IMR-90 (cell line): ENCODE measurements around the gene WASHC4. TPM values are rescaled to one million over a fixed set of nuclear protein-coding genes. Genes with fewer than 3 reads are reported as not detected.

Experiments
- ATAC-seq: fragments of 200-7000 bp; cut with Tn5 transposase; 2 replicates; pipeline ENCODE4 v1.9.1; 2020; ENCODE audit warnings: low read depth, mild to moderate bottlenecking, moderate library complexity
- BruUV-seq: library from RNA; stranded (reverse); fragments of 400-500 nt; replicated peaks from 2 replicates; lab custom pipeline; 2021; lab: Mats Ljungman, UMichigan
- CTCF ChIA-PET: fragments of 300-600 bp; formaldehyde crosslinking; extraction: SDS; loops from one replicate; lab custom pipeline; 2021; ENCODE audit warnings: antibody characterized with exemption; lab: Yijun Ruan, JAX
- POLR2A ChIA-PET: fragments of 300-600 bp; sonication (Branson Sonifier 250); formaldehyde crosslinking; loops from one replicate; lab custom pipeline; 2022; ENCODE audit warnings: antibody characterized with exemption; ENCODE audit not compliant: unreplicated experiment; lab: Charles Lee
- DNase-seq: peaks from one replicate; pipeline ENCODE4 v3.0.0; 2013
- H2AFZ ChIP-seq: replicated peaks from 2 replicates; pipeline ENCODE3; 2013; ENCODE audit warnings: low read length, mild to moderate bottlenecking; ENCODE audit not compliant: poor library complexity
- H2AK5ac ChIP-seq: 2 replicates; pipeline ENCODE4 v1.6.1; 2013; ENCODE audit warnings: low read depth, low read length, inconsistent platforms
- H2AK9ac ChIP-seq: replicated peaks from 2 replicates; pipeline ENCODE3; 2013; ENCODE audit warnings: mild to moderate bottlenecking, low read depth, low read length, moderate library complexity; ENCODE audit not compliant: poor library complexity
- H2BK120ac ChIP-seq: 2 replicates; pipeline ENCODE4 v1.6.1; 2013; ENCODE audit warnings: low read depth, low read length, inconsistent platforms
- H2BK15ac ChIP-seq: 3 replicates; pipeline ENCODE4 v1.6.1; 2013; ENCODE audit warnings: low read depth, low read length, inconsistent platforms
- H2BK20ac ChIP-seq: 2 replicates; pipeline ENCODE4 v1.6.1; 2013; ENCODE audit warnings: low read depth, mild to moderate bottlenecking, inconsistent platforms, low read length, moderate library complexity
- H2BK5ac ChIP-seq: 2 replicates; pipeline ENCODE4 v1.6.1; 2013; ENCODE audit warnings: mild to moderate bottlenecking, low read depth, low read length, inconsistent platforms; ENCODE audit not compliant: poor library complexity, severe bottlenecking
- H3K14ac ChIP-seq: replicated peaks from 2 replicates; pipeline ENCODE4 v1.6.1; 2013; ENCODE audit warnings: low read depth, low read length, inconsistent platforms
- H3K18ac ChIP-seq: 2 replicates; pipeline ENCODE4 v1.6.1; 2013; ENCODE audit warnings: low read depth, low read length, control low read depth
- H3K23ac ChIP-seq: 2 replicates; pipeline ENCODE4 v1.6.1; 2013; ENCODE audit warnings: low read depth, low read length, inconsistent platforms
- H3K27ac ChIP-seq: 2 replicates; pipeline ENCODE4 v1.5.1; 2013; ENCODE audit warnings: mild to moderate bottlenecking, control low read depth, low read length; ENCODE audit not compliant: insufficient read depth
- H3K27me3 ChIP-seq: 2 replicates; pipeline ENCODE4 v1.6.1; 2013; ENCODE audit warnings: low read length; ENCODE audit not compliant: control insufficient read depth, insufficient read depth
- H3K36me3 ChIP-seq: 2 replicates; pipeline ENCODE4 v1.6.1; 2013; ENCODE audit warnings: low read length, mixed read lengths; ENCODE audit not compliant: control insufficient read depth, insufficient read depth
- H3K4ac ChIP-seq: 2 replicates; pipeline ENCODE4 v1.6.1; 2013; ENCODE audit warnings: low read depth, low read length, inconsistent platforms
- H3K4me1 ChIP-seq: 2 replicates; pipeline ENCODE4 v1.6.1; 2013; ENCODE audit warnings: low read length, mixed read lengths; ENCODE audit not compliant: control insufficient read depth, insufficient read depth
- H3K4me2 ChIP-seq: 2 replicates; pipeline ENCODE4 v1.6.1; 2013; ENCODE audit warnings: low read depth, mild to moderate bottlenecking, control low read depth, low read length, moderate library complexity
- H3K4me3 ChIP-seq: 2 replicates; pipeline ENCODE4 v1.5.1; 2013; ENCODE audit warnings: low read depth, mild to moderate bottlenecking, control low read depth, low read length, moderate library complexity; ENCODE audit not compliant: insufficient read depth
- H3K56ac ChIP-seq: 2 replicates; pipeline ENCODE4 v1.6.1; 2013; ENCODE audit warnings: low read length, inconsistent platforms; ENCODE audit not compliant: insufficient read depth; ENCODE audit errors: extremely low read depth
- H3K79me1 ChIP-seq, 2 experiments: 2 replicates each; pipeline ENCODE4 v1.6.1; 2013; ENCODE audit warnings: low read length in 2 of 2, inconsistent platforms in 1 of 2, low read depth in 1 of 2
- H3K9ac ChIP-seq: 2 replicates; pipeline ENCODE4 v1.6.1; 2013; ENCODE audit warnings: low read depth, low read length, control low read depth
- H3K9me1 ChIP-seq: 2 replicates; pipeline ENCODE4 v1.6.1; 2013; ENCODE audit warnings: low read length, inconsistent platforms; ENCODE audit not compliant: insufficient read depth
- H3K9me3 ChIP-seq: 2 replicates; pipeline ENCODE4 v1.6.1; 2013; ENCODE audit warnings: low read length; ENCODE audit not compliant: control insufficient read depth, insufficient read depth
- H4K20me1 ChIP-seq: 2 replicates; pipeline ENCODE4 v1.6.1; 2013; ENCODE audit warnings: low read length, inconsistent platforms; ENCODE audit not compliant: insufficient read depth
- H4K5ac ChIP-seq: 2 replicates; pipeline ENCODE4 v1.6.1; 2013; ENCODE audit warnings: mild to moderate bottlenecking, low read depth, low read length, control low read depth
- H4K8ac ChIP-seq, 2 experiments: 2 replicates each; pipeline ENCODE4 v1.6.1; 2013; ENCODE audit warnings: low read depth in 2 of 2, low read length in 2 of 2, control low read depth in 1 of 2, inconsistent platforms in 1 of 2
- H4K91ac ChIP-seq: 2 replicates; pipeline ENCODE4 v1.6.1; 2013; ENCODE audit warnings: low read depth, low read length, inconsistent platforms; ENCODE audit not compliant: insufficient read depth
- BHLHE40 ChIP-seq: fragments of 150-350 bp; IDR thresholded peaks from 2 replicates; pipeline ENCODE4 v1.6.1; 2016; ENCODE audit warnings: mild to moderate bottlenecking, low read depth, low read length
- CEBPB ChIP-seq: IDR thresholded peaks from 2 replicates; pipeline ENCODE4 v1.6.1; 2012; ENCODE audit warnings: low read depth, low read length, improper control_type of control experiment
- CHD1 ChIP-seq: IDR thresholded peaks from 2 replicates; pipeline ENCODE4 v1.6.1; 2012; ENCODE audit warnings: low read depth, low read length, improper control_type of control experiment
- CTCF ChIP-seq: conservative IDR thresholded peaks from 2 replicates; pipeline ENCODE4 v1.5.1; 2012; ENCODE audit warnings: mild to moderate bottlenecking, low read depth, low read length, improper control_type of control experiment
- ELK1 ChIP-seq: fragments of 150-350 bp; IDR thresholded peaks from 2 replicates; pipeline ENCODE4 v1.6.1; 2016; ENCODE audit warnings: low read depth, mild to moderate bottlenecking, low read length, moderate library complexity, borderline replicate concordance
- FOS ChIP-seq: fragments of 150-350 bp; IDR thresholded peaks from 2 replicates; pipeline ENCODE4 v1.6.1; 2016; ENCODE audit warnings: low read depth, low read length
- MAZ ChIP-seq: IDR thresholded peaks from 2 replicates; pipeline ENCODE4 v1.6.1; 2012; ENCODE audit warnings: low read depth, mild to moderate bottlenecking, low read length, improper control_type of control experiment, moderate library complexity, borderline replicate concordance
- MXI1 ChIP-seq: IDR thresholded peaks from 2 replicates; pipeline ENCODE4 v1.6.1; 2012; ENCODE audit warnings: low read depth, mild to moderate bottlenecking, low read length, moderate library complexity, borderline replicate concordance
- NFE2L2 ChIP-seq: fragments of 150-350 bp; IDR thresholded peaks from 2 replicates; pipeline ENCODE4 v1.6.1; 2016; ENCODE audit warnings: low read depth, mild to moderate bottlenecking, low read length
- POLR2A ChIP-seq: IDR thresholded peaks from 2 replicates; pipeline ENCODE4 v1.6.1; 2012; ENCODE audit warnings: mild to moderate bottlenecking, low read depth, low read length
- RAD21 ChIP-seq: IDR thresholded peaks from 2 replicates; pipeline ENCODE4 v1.6.1; 2012; ENCODE audit warnings: low read length, improper control_type of control experiment
- RCOR1 ChIP-seq: IDR thresholded peaks from 2 replicates; pipeline ENCODE4 v1.6.1; 2012; ENCODE audit warnings: mild to moderate bottlenecking, low read length, improper control_type of control experiment; ENCODE audit not compliant: insufficient replicate concordance
- RFX5 ChIP-seq: IDR thresholded peaks from 2 replicates; pipeline ENCODE4 v1.8.0; 2012; ENCODE audit warnings: low read depth, mild to moderate bottlenecking, low read length, moderate library complexity
- SMC3 ChIP-seq: fragments of 150-350 bp; IDR thresholded peaks from 2 replicates; pipeline ENCODE4 v1.6.1; 2016; ENCODE audit warnings: low read depth, mild to moderate bottlenecking, antibody characterized with exemption, low read length, moderate library complexity
- USF2 ChIP-seq: fragments of 150-350 bp; IDR thresholded peaks from 2 replicates; pipeline ENCODE4 v1.6.1; 2017; ENCODE audit warnings: mild to moderate bottlenecking, antibody characterized with exemption, low read length, low read depth
- WGBS, 2 experiments: methylation state at CpG; one replicate each; pipeline versions ENCODE4 v1.1.5 to v1.1.7; 2013; ENCODE audit warnings: missing lambda C conversion rate in 2 of 2; ENCODE audit not compliant: insufficient read length in 1 of 2; ENCODE audit errors: extremely low coverage in 2 of 2; 5-methylcytosine and 5-hydroxymethylcytosine counted together
- dilution Hi-C: fragments of 300-500 bp; cut with HindIII; formaldehyde crosslinking; loops from one replicate; pipeline ENCODE4 v1.14.3; 2018; ENCODE audit warnings: low sequenced_read_pairs; ENCODE audit not compliant: unreplicated experiment
- in situ Hi-C: fragments of 300-500 bp; cut with MboI; formaldehyde crosslinking; loops from 3 replicates; pipeline ENCODE4 v1.14.3; 2019; ENCODE audit warnings: low sequenced_read_pairs, inconsistent platforms, mixed read lengths
- intact Hi-C: fragments of 100-400 bp; cut with micrococcal nuclease; formaldehyde crosslinking; loops from 2 replicates; pipeline ENCODE4 v1.10.0; 2022
- polyA plus RNA-seq, 3 experiments: library from polyadenylated mRNA; depleted of rRNA; stranded (reverse); fragments of >200 nt; gene quantifications; 2 replicates each; pipeline ENCODE4 v1.2.3, GENCODE V29; 2012; ENCODE audit warnings: low replicate concordance in 1 of 3
- total RNA-seq: library from RNA; depleted of rRNA; stranded (reverse); fragments of >200 nt; gene quantifications from 2 replicates; pipeline ENCODE4 v1.2.3, GENCODE V29; 2012

Gene WASHC4
- total and polyA plus RNA-seq, 2 of the 4 experiments (the other 2 are of a cell fraction), result 16.4 to 47.0 TPM

GRCh38 chr12:105171691-105172436 is 64.3 kb downstream of the WASHC4 start:
- intact Hi-C loops (no loop called here), dilution Hi-C loops (no loop called here), in situ Hi-C loops (no loop called here)
- H3K9me3 ChIP-seq, result no peaks in the 10 kb centered on the region
- peaks cover 19% of the 10 kb centered on the region for H3K36me3 ChIP-seq
- H3K18ac ChIP-seq, result no peak overlapping the region
- H2AK9ac ChIP-seq, result no peak overlapping the region
- no peak overlapping the region for H3K9ac ChIP-seq
- no peak overlapping the region for H2BK120ac ChIP-seq
- no peak for ATAC-seq
- H3K14ac ChIP-seq, result no peak overlapping the region
- H2BK20ac ChIP-seq, result no peak overlapping the region
- 0 out of 2 replicates have a peak, but pooled peaks cover 3% of the 10 kb centered on the region for H3K9me1 ChIP-seq
- H4K91ac ChIP-seq, result no peak overlapping the region
- CTCF ChIA-PET, result interaction anchor here (0.6 kb wide), 1 partner anchor 31 kb away, joined by 4 read pairs; no protein-coding TSS in a partner anchor
- H3K4ac ChIP-seq, result no peak overlapping the region
- no peak for DNase-seq
- no peak overlapping the region for H3K56ac ChIP-seq
- H2BK15ac ChIP-seq, result no peak overlapping the region
- no peak overlapping the region for H3K27ac ChIP-seq
- no peaks in the 10 kb centered on the region; the same call in 1 of the 2 replicates for H3K4me1 ChIP-seq
- no peak overlapping the region for H3K4me2 ChIP-seq
- H3K23ac ChIP-seq, result no peak overlapping the region
- peaks cover 2 to 7% of the 10 kb centered on the region in 2 experiments; a peak in 2 of 4 replicates for H3K79me1 ChIP-seq
- H2AK5ac ChIP-seq, result no peak overlapping the region
- H4K5ac ChIP-seq, result no peak overlapping the region
- H3K27me3 ChIP-seq, result no peaks in the 10 kb centered on the region
- no peak overlapping the region for H2AFZ ChIP-seq
- WGBS, 2 experiments, result no CpG with 5 or more reads among the region's 6 CpGs
- H4K8ac ChIP-seq, result no peak overlapping the region
- no peak overlapping the region for H2BK5ac ChIP-seq
- no peak overlapping the region for H3K4me3 ChIP-seq
- no TSS peak for BruUV-seq
- H4K20me1 ChIP-seq, result no peaks in the 10 kb centered on the region
- POLR2A ChIA-PET, result no interaction called here
- TF ChIP-seq SMC3 (no peak), CEBPB (no peak), FOS (no peak), POLR2A (no peak), ELK1 (no peak), RCOR1 (no peak), RFX5 (no peak), RAD21 (no peak), CTCF (no peak), BHLHE40 (no peak), NFE2L2 (no peak), MXI1 (no peak), MAZ (no peak), CHD1 (no peak), USF2 (no peak)
